ENCODE measurements around the gene HNRNPUL1. TPM values are rescaled to one million over a fixed set of nuclear protein-coding genes. Genes with fewer than 3 reads are reported as not detected.
"Not testable (repeated sequence)": the region's sequence is repeated elsewhere in the genome, so short reads cannot be mapped to it uniquely, and the experiment has no call there.

The HNRNPUL1 gene
- total RNA-seq, result 114 TPM
- long read RNA-seq, transcript HNRNPUL1-204 (15 exons, 3,555 nt), result major isoform, 98 of 206 reads
- long read RNA-seq, transcript HNRNPUL1-207 (15 exons, 2,794 nt), result minor isoform, 9 of 206 reads
- long read RNA-seq, transcript HNRNPUL1-208 (15 exons, 3,043 nt), result minor isoform, 12 of 206 reads
- long read RNA-seq, partial matches to known transcripts, result 49 of 206 reads
- long read RNA-seq, other reads (novel, unspliced or antisense), result 36 of 206 reads

GRCh38 chr19:41263850-41264580, at the start of gene HNRNPUL1:
HNRNPUL1 (plus strand) TSS chr19:41264372; CDS start chr19:41264504, 132 bp downstream.
- ATAC-seq (ENCODE audit: poor library complexity), result peak; percentile 83
- intact Hi-C loops (cut with DNase I), result loop anchor here (5.0 kb wide), 1 partner anchor 33 kb away; no protein-coding TSS in a partner anchor

DNA sequence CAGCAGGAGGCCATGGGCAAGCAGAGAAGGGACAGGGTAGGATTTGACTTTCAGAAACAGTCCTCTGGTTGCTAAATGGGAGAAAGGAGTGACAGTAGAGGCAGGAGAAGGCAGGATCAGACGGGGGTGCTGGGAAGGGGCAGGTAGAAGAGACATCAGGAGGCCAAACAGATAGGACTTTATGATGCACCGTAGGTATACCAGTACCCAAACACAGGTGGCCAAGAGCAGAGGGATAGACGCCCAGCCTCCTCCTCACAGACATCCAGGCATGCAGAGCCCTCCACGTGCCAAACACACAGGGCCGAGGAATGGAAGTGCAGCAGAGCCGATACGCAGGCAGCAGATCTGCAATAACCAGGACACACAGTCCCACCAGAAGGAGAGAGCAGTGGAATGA, 46.4 kb upstream of the HNRNPUL1 start:
- DNase-seq (no peak), ATAC-seq (ENCODE audit: poor library complexity) (no peak)
- intact Hi-C loops (cut with DNase I), result no loop called here

More at GRCh38 chr19:41263850-41264580, at the start of gene HNRNPUL1:
- DNase-seq, result peak; percentile 99

DNA sequence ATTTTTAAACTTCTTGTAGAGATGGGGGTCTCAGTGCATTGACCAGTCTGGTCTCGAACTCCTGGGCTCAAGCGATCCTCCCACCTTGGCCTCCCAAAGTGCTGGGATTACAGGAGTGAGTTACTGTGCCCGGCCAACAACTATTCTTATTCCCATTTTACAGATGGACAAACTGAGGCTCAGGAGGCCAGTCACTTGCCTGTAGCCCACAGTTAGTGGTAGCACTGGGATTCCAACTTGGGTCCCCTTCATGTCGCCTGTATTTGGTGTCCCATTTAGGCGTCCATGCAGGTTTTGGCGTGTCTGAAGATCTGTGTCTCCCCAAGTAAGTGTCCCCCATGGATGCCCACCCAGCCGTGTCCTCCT, 45.9 kb upstream of the HNRNPUL1 start:
- ATAC-seq (ENCODE audit: poor library complexity), result no peak
- intact Hi-C loops (cut with DNase I), result no loop called here
- DNase-seq, result no peak

- intact Hi-C loops (cut with DNase I), result no loop called here
- DNase-seq (peak; percentile 89), ATAC-seq (ENCODE audit: poor library complexity) (peak; percentile 81)
Measured at GRCh38 chr19:41218615-41219507, 45.3 kb upstream of the HNRNPUL1 start, which contains the start of gene AXL. AXL (plus strand) TSS chr19:41219223; CDS start chr19:41219393, 170 bp downstream.

DNA sequence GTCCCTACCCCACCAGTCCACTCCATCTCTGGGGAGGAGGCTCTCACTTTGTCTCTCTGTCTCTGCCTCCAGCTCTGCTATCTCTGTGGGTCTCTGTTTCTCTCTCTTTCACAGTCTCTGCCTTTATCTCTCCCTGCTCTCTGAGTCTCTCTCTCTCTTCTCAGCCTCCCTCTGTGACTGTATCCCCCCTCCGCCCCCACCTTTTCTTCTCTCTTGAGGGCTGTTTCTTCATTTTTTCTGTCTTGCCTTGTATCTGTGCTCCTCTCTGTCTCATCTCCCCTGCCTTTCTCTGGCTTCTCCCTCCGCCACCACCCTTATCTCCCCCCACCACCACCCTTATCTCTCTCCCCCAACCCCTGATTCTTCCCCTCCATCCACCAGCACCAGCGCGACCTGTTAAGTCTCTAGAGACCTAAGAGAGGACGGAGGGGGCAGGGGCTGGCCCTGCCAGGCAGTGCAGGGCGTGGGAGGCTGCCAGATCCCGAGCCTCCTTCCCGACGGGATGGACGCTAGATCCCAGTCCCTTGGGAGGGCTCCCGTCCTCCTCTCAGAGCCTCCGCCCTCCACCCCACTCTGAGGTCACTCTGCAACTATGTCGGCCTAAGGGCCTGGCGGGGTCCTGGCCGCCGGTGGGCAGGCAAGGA, 44.1 kb upstream of the HNRNPUL1 start:
- peak; percentile 19 for ATAC-seq (ENCODE audit: poor library complexity)
- peak; percentile 72 for DNase-seq
- intact Hi-C loops (cut with DNase I), result no loop called here

- intact Hi-C loops (cut with DNase I), result no loop called here
- ATAC-seq (ENCODE audit: poor library complexity) (no peak), DNase-seq (no peak)
Measured at GRCh38 chr19:41220811-41221210, 43.4 kb upstream of the HNRNPUL1 start.

GRCh38 chr19:41221514-41222205, 42.5 kb upstream of the HNRNPUL1 start:
- intact Hi-C loops (cut with DNase I), result no loop called here
- ATAC-seq (ENCODE audit: poor library complexity), result no peak
- DNase-seq, result no peak

- intact Hi-C loops (cut with DNase I), result no loop called here
- ATAC-seq (ENCODE audit: poor library complexity), result no peak
- DNase-seq, result no peak
Measured at GRCh38 chr19:41222240-41222639, 41.9 kb upstream of the HNRNPUL1 start.

- intact Hi-C loops (cut with DNase I), result no loop called here
- DNase-seq (no peak), ATAC-seq (ENCODE audit: poor library complexity) (no peak)
Measured at GRCh38 chr19:41223431-41224234, 40.5 kb upstream of the HNRNPUL1 start.

DNA sequence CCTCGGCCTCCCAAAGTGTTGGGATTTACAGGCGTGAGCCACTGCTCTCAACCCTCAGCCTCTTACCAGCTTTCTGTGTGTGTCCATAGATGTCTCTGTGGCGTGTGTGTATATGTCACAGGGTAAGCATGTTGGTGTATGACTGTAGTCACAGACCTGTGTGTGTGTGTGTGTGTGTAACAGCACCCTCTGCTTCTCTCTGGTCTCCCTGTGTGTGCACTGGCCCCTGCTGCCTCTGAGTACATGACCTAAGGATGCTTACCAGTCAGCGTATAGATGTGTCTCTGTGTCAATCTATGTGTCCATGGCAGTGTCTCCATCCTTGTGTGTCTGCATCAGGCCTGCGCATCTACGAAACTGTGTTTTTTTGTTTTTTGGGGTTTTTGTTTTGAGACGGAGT, 39.5 kb upstream of the HNRNPUL1 start:
- intact Hi-C loops (cut with DNase I), result no loop called here
- DNase-seq, result no peak
- ATAC-seq (ENCODE audit: poor library complexity), result no peak

DNA sequence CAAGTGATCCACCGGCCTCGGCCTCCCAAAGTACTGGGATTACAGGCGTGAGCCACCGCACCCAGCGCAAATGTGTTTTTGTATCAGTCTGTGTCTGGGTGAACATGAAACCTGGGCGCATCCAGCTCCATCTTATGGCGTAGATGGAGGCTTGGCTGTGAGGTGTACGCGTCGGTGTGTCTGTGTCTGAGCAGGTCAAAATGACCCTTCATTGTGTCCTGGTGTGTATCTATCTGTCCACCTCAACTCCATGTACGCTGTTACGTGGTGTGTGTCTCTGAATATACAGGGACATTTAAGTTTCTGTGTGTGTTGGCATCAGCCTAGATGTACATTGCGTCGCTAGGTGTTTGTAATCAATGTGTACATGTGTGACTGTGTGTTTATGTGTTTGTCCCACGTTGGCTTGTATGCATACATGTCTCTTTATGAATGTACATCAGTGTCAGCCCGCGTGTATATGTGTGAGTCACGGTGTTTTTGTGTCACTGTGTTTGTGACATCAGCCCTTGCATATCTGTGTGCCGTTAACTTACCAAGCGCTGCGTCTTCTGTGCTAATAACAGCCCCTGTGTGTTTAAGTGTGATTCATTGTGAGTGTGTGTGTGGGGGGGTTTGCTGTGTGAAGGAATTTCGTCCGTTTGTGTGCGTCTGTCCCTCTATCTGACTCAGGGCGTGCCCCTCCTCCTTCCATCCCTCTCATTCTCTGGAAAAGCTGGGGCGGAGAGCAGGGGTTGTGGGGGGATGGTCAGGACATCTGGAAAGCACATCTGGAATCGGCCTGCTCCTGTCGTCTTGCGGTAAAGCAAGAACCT, 38.7 kb upstream of the HNRNPUL1 start:
- intact Hi-C loops (cut with DNase I), result no loop called here
- ATAC-seq (ENCODE audit: poor library complexity) (peak; percentile 57), DNase-seq (no peak)

DNA sequence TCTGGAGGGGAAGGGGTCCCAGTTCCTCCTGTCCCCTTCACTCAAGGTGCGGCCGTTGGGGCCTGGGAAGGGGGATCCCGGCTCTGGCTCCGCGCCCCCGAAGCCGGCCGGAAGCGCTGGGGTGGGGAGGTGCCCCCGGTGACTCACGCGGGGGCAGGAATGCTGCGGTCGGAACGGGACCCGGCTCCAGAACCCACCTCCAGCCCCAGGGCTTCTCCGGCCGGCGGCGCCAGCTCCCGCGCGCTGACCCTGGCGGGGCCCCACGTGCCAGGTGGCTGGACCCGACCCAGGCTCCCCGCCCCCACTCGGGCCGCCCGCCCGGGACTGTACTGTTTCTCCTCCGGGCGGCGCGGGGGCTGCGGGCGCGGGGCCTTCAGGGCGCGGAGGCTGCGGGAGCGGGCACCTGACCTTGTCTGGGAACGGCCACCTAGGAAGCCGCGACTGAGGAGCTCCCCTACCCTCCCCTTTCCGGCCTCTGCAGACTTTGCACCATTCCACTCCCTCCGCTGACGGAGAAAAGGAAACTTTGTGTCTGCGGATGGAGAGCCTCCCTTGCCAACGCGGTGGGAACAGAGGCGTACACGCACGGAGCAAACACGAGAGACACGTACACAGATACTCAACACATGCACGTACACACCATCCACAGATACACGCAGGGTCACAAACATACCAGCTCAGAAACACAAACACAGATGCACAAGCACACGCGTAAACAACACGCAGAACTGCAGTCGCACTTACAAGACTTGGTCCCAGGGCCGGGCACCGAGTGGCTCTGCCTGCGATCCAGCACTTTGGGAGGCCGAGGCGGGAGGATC, 37.9 kb upstream of the HNRNPUL1 start:
- ATAC-seq (ENCODE audit: poor library complexity) (peak; percentile 83), DNase-seq (peak; percentile 74)
- intact Hi-C loops (cut with DNase I), result no loop called here

- ATAC-seq (ENCODE audit: poor library complexity) (no peak), DNase-seq (no peak)
- intact Hi-C loops (cut with DNase I), result no loop called here
Measured at GRCh38 chr19:41226874-41227390, 37.2 kb upstream of the HNRNPUL1 start.

GRCh38 chr19:41228486-41228885, 35.7 kb upstream of the HNRNPUL1 start:
- DNase-seq (no peak), ATAC-seq (ENCODE audit: poor library complexity) (no peak)
- intact Hi-C loops (cut with DNase I), result no loop called here

DNA sequence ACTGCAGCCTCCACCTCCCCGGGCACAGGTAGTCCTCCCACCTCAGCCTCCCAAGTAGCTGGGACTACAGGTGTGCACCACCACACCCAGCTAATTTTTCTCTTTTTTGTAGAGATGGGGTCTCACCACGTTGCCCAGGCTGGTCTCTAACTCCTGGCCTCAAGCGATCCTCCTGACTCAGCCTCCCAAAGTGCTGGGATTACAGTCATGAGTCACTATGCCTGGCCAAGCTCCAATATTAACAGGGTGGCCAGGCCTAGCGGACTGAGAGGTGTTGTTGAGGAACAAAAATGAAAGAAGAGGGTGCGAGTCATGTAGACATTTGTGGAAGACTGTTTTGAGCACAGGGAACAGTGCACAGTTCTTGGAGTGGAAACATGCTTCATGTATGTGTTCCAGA, 34.8 kb upstream of the HNRNPUL1 start:
- ATAC-seq (ENCODE audit: poor library complexity); intact Hi-C loops (cut with DNase I); DNase-seq: not testable (repeated sequence)

Data from Right ventricle myocardium superior (tissue), 1 donor.